Astrocyte (in vitro differentiated cells and primary cell): Measurements from ENCODE around the gene KIAA1217. TPM values are rescaled to one million over a fixed set of nuclear protein-coding genes. Genes with fewer than 3 reads are reported as not detected.

Source experiments
- DNase-seq: peaks from one replicate; pipeline ENCODE4 v3.0.0-alpha.2; 2010; ENCODE audit warnings: low read depth
- FAIRE-seq: peaks from 2 replicates; lab custom pipeline; 2011; peaks lifted over from hg19 to GRCh38; lab: Jason Lieb, UNC
- H2AFZ ChIP-seq: 2 replicates; pipeline ENCODE4 v1.6.0; 2012; ENCODE audit warnings: low read depth, low read length, inconsistent platforms
- H3K27ac ChIP-seq: 2 replicates; pipeline ENCODE4 v1.5.1; 2011; ENCODE audit warnings: low read depth, low read length, inconsistent platforms
- H3K27me3 ChIP-seq: 2 replicates; pipeline ENCODE4 v1.6.0; 2011; ENCODE audit warnings: low read length, inconsistent platforms; ENCODE audit not compliant: insufficient read depth
- H3K36me3 ChIP-seq: 2 replicates; pipeline ENCODE4 v1.5.1; 2011; ENCODE audit warnings: low read length, inconsistent platforms; ENCODE audit not compliant: insufficient read depth
- H3K4me1 ChIP-seq: 2 replicates; pipeline ENCODE4 v1.5.1; 2011; ENCODE audit warnings: low read length, inconsistent platforms; ENCODE audit not compliant: insufficient read depth
- H3K4me2 ChIP-seq: 2 replicates; pipeline ENCODE4 v1.6.0; 2012; ENCODE audit warnings: low read length, inconsistent platforms
- H3K4me3 ChIP-seq: 2 replicates; pipeline ENCODE4 v1.5.1; 2011; ENCODE audit warnings: low read depth, mild to moderate bottlenecking, low read length, inconsistent platforms; ENCODE audit not compliant: insufficient read depth
- H3K79me2 ChIP-seq: 2 replicates; pipeline ENCODE4 v1.6.0; 2012; ENCODE audit warnings: mild to moderate bottlenecking, low read length, inconsistent platforms; ENCODE audit not compliant: insufficient read depth
- H3K9ac ChIP-seq: 2 replicates; pipeline ENCODE4 v1.6.0; 2012; ENCODE audit warnings: mild to moderate bottlenecking, low read length, inconsistent platforms
- H3K9me3 ChIP-seq: 2 replicates; pipeline ENCODE4 v1.5.1; 2012; ENCODE audit warnings: low read depth, mild to moderate bottlenecking, low read length, inconsistent platforms; ENCODE audit not compliant: insufficient read depth
- H4K20me1 ChIP-seq: 2 replicates; pipeline ENCODE4 v1.6.0; 2012; ENCODE audit warnings: low read length, inconsistent platforms; ENCODE audit not compliant: insufficient read depth
- H3K27ac Mint-ChIP-seq: one replicate; pipeline ENCODE4 v1.8.0; 2021; ENCODE audit warnings: mild to moderate bottlenecking, mixed read lengths; ENCODE audit not compliant: unreplicated experiment
- H3K27me3 Mint-ChIP-seq: one replicate; pipeline ENCODE4 v1.8.0; 2021; ENCODE audit warnings: low read depth, mixed read lengths; ENCODE audit not compliant: unreplicated experiment
- H3K36me3 Mint-ChIP-seq: one replicate; pipeline ENCODE4 v1.8.0; 2021; ENCODE audit warnings: low read depth, mixed read lengths; ENCODE audit not compliant: unreplicated experiment
- H3K4me1 Mint-ChIP-seq: one replicate; pipeline ENCODE4 v1.8.0; 2021; ENCODE audit warnings: low read depth, mixed read lengths; ENCODE audit not compliant: unreplicated experiment
- H3K4me3 Mint-ChIP-seq: one replicate; pipeline ENCODE4 v1.8.0; 2021; ENCODE audit warnings: mild to moderate bottlenecking, moderate library complexity, mixed read lengths; ENCODE audit not compliant: unreplicated experiment
- H3K9me3 Mint-ChIP-seq: one replicate; pipeline ENCODE4 v1.8.0; 2021; ENCODE audit warnings: mild to moderate bottlenecking, mixed read lengths; ENCODE audit not compliant: unreplicated experiment
- EZH2 ChIP-seq: IDR thresholded peaks from 2 replicates; pipeline ENCODE4 v1.6.1; 2012; ENCODE audit warnings: mild to moderate bottlenecking, low read length, inconsistent platforms; ENCODE audit not compliant: insufficient read depth
- total RNA-seq: library from RNA; stranded (reverse); gene quantifications from 2 replicates; pipeline ENCODE4 v1.2.1, GENCODE V29; 2021
- TF ChIP-seq, protein P1 (sequence below): IDR thresholded peaks from 2 replicates; pipeline ENCODE4 v1.5.1; 2011; ENCODE audit warnings: low read depth, mild to moderate bottlenecking, inconsistent platforms, low read length, moderate library complexity; ENCODE audit not compliant: insufficient read depth

The KIAA1217 gene
- total RNA-seq, 1 donor from 2014 or later: 31.8 TPM

DNA sequence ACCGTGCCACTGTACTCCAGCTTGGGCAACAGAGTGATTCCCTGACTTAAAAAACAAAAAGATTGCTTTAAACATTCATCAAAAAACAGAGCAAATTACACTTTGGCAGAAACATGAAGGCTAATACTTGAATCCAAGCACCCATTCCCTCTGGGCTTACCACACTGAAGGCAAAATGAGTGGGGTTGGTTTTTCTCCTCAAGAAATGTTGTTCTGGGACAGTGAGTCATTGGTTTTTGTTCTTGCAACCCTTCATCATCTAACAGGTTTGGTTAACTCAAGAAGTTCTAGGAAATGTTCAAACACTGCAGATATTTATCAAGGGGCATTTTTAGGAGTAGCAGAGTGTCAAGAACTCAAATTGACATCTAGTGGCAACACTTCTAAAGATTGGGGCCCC is 60.5 kb downstream of the KIAA1217 start:
- no peak overlapping the region for H3K4me2 ChIP-seq
- H2AFZ ChIP-seq: no peak overlapping the region
- H3K27me3 Mint-ChIP-seq: no peaks in the 10 kb centered on the region
- no peak overlapping the region for H3K27ac Mint-ChIP-seq
- no peak for FAIRE-seq
- no peak overlapping the region for H3K4me3 ChIP-seq
- H3K27ac ChIP-seq: no peak overlapping the region
- TF ChIP-seq EZH2: no peak
- TF ChIP-seq, protein P1, sequence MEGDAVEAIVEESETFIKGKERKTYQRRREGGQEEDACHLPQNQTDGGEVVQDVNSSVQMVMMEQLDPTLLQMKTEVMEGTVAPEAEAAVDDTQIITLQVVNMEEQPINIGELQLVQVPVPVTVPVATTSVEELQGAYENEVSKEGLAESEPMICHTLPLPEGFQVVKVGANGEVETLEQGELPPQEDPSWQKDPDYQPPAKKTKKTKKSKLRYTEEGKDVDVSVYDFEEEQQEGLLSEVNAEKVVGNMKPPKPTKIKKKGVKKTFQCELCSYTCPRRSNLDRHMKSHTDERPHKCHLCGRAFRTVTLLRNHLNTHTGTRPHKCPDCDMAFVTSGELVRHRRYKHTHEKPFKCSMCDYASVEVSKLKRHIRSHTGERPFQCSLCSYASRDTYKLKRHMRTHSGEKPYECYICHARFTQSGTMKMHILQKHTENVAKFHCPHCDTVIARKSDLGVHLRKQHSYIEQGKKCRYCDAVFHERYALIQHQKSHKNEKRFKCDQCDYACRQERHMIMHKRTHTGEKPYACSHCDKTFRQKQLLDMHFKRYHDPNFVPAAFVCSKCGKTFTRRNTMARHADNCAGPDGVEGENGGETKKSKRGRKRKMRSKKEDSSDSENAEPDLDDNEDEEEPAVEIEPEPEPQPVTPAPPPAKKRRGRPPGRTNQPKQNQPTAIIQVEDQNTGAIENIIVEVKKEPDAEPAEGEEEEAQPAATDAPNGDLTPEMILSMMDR: no peak
- peaks cover 14% of the 10 kb centered on the region for H3K79me2 ChIP-seq
- no peaks in the 10 kb centered on the region for H3K27me3 ChIP-seq
- no peak overlapping the region for H3K9ac ChIP-seq
- H4K20me1 ChIP-seq: no peaks in the 10 kb centered on the region
- H3K4me3 Mint-ChIP-seq: no peak overlapping the region
- no peaks in the 10 kb centered on the region for H3K9me3 Mint-ChIP-seq
- peaks cover 6% of the 10 kb centered on the region for H3K4me1 ChIP-seq
- peak; percentile 42 for DNase-seq
- peaks cover 24% of the 10 kb centered on the region for H3K4me1 Mint-ChIP-seq
- H3K36me3 ChIP-seq: no peaks in the 10 kb centered on the region
- no peaks in the 10 kb centered on the region for H3K9me3 ChIP-seq
- H3K36me3 Mint-ChIP-seq: peaks cover 1% of the 10 kb centered on the region

DNA sequence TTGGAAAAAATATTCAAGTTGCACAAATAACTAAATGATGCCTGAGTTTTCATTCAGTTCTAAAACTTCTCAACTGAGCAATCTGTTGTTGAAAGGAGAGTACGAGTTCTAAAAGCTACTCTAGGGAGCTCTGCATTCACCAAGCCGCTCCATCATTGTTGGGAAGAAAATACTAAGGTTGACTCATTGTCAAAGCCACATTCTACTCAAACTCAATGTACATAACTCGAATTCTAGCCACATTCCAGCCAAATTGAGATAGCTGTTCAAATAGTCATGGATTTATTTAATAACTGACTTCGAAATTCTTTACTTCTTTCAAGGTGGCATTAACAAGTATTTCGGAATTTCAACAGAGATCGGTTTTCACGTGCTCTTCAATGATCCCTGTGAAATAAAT is 63.4 kb downstream of the KIAA1217 start:
- peaks cover 6% of the 10 kb centered on the region for H3K4me1 ChIP-seq
- no peak overlapping the region for H3K9ac ChIP-seq
- no peaks in the 10 kb centered on the region for H3K27me3 ChIP-seq
- Mint-ChIP-seq H3K9me3 (peaks cover 2% of the 10 kb centered on the region), H3K4me1 (peaks cover 21% of the 10 kb centered on the region), H3K27me3 (no peaks in the 10 kb centered on the region), H3K27ac (no peak overlapping the region), H3K36me3 (peaks cover 6% of the 10 kb centered on the region), H3K4me3 (no peak overlapping the region)
- H3K36me3 ChIP-seq: no peaks in the 10 kb centered on the region
- no peak for FAIRE-seq
- DNase-seq: peak; percentile 83
- H3K4me2 ChIP-seq: peak overlapping the region; percentile 63
- no peak overlapping the region for H3K4me3 ChIP-seq
- H3K9me3 ChIP-seq: no peaks in the 10 kb centered on the region
- no peak overlapping the region for H2AFZ ChIP-seq
- H3K79me2 ChIP-seq: peaks cover 8% of the 10 kb centered on the region
- peak overlapping the region; percentile 24 for H3K27ac ChIP-seq
- TF ChIP-seq EZH2: no peak
- TF ChIP-seq, protein P1: no peak
- H4K20me1 ChIP-seq: no peaks in the 10 kb centered on the region

DNA sequence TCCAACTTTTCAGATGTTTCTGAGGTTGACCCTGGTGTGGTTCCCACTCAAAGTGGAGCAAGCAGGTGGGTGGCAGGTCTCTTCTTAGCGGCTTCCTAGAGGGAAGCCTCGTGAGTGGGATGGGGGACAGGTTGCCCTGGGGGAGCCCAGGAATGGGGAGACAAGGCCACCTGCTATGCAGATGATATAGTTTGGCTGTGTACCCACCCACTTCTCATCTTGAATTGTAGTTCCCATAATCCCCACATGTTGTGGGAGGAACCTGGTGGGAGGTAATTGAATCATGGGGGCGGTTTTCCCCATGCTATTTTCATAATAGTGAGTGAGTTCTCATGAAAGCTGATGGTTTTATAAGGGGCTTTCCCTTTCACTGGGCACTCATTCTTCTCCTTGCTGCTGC is 68.3 kb downstream of the KIAA1217 start:
- Mint-ChIP-seq H3K27ac (no peak overlapping the region), H3K4me1 (peaks cover 10% of the 10 kb centered on the region), H3K36me3 (peaks cover 6% of the 10 kb centered on the region), H3K4me3 (no peak overlapping the region), H3K27me3 (no peaks in the 10 kb centered on the region), H3K9me3 (peaks cover 2% of the 10 kb centered on the region)
- Histone ChIP-seq H3K4me1 (no peaks in the 10 kb centered on the region), H4K20me1 (no peaks in the 10 kb centered on the region), H3K4me3 (no peak overlapping the region), H2AFZ (no peak overlapping the region), H3K27me3 (no peaks in the 10 kb centered on the region), H3K36me3 (no peaks in the 10 kb centered on the region), H3K9me3 (no peaks in the 10 kb centered on the region), H3K4me2 (no peak overlapping the region), H3K27ac (no peak overlapping the region), H3K9ac (no peak overlapping the region), H3K79me2 (peaks cover 8% of the 10 kb centered on the region)
- FAIRE-seq (no peak), DNase-seq (no peak)
- no peak for TF ChIP-seq EZH2
- TF ChIP-seq, protein P1: no peak
